CD14-positive monocyte (primary cell): ENCODE measurements around the gene FAXC. TPM values are rescaled to one million over a fixed set of nuclear protein-coding genes. Genes with fewer than 3 reads are reported as not detected.

Source experiments
- DNase-seq, 3 donors: peaks; one replicate each; pipeline ENCODE4 v3.0.0-alpha.2; 2011 to 2022
- H2AFZ ChIP-seq: 2 replicates; pipeline ENCODE4 v1.6.0; 2012; ENCODE audit warnings: mild to moderate bottlenecking, low read depth, low read length, inconsistent platforms; ENCODE audit not compliant: insufficient read depth, poor library complexity, severe bottlenecking
- H3K27ac ChIP-seq, 2 donors: 1 replicate in 1 of 2; 2 replicates in 1 of 2; pipeline ENCODE4 v1.5.1; 2012 to 2013; ENCODE audit warnings: low read length in 2 of 2, control low read depth in 1 of 2, inconsistent platforms in 1 of 2, low read depth in 1 of 2, mild to moderate bottlenecking in 1 of 2
- H3K27me3 ChIP-seq, 2 donors: one replicate each; pipeline versions ENCODE4 v1.6.0 to v1.6.1; 2011 to 2013; ENCODE audit warnings: low read length in 2 of 2; ENCODE audit not compliant: control insufficient read depth in 2 of 2, insufficient read depth in 2 of 2
- H3K36me3 ChIP-seq, 2 donors: replicated peaks in 1 of 2; 1 replicate in 1 of 2; 2 replicates in 1 of 2; pipeline versions ENCODE4 v1.5.1 to v1.6.1; 2012 to 2013; ENCODE audit warnings: low read length in 2 of 2, control low read depth in 1 of 2, inconsistent platforms in 1 of 2, mild to moderate bottlenecking in 1 of 2; ENCODE audit not compliant: insufficient read depth in 2 of 2, control insufficient read depth in 1 of 2
- H3K4me1 ChIP-seq, 2 donors: 1 replicate in 1 of 2; 2 replicates in 1 of 2; pipeline versions ENCODE4 v1.5.1 to v1.6.1; 2012 to 2013; ENCODE audit warnings: low read length in 2 of 2, control low read depth in 1 of 2, inconsistent platforms in 1 of 2, mild to moderate bottlenecking in 1 of 2, moderate library complexity in 1 of 2; ENCODE audit not compliant: insufficient read depth in 2 of 2, control insufficient read depth in 1 of 2
- H3K4me2 ChIP-seq: replicated peaks from 2 replicates; pipeline ENCODE3; 2012; ENCODE audit warnings: low read length, moderate library complexity, mild to moderate bottlenecking; ENCODE audit not compliant: poor library complexity, severe bottlenecking; ENCODE audit errors: extremely low read depth
- H3K4me3 ChIP-seq, 3 experiments: fragments of 200-600 bp in 1 of 3; sonication (generic) in 1 of 3; replicated peaks in 1 of 3; 1 replicate in 2 of 3; 2 replicates in 1 of 3; pipeline ENCODE4 v1.5.1; 2011 to 2013; ENCODE audit warnings: low read length in 3 of 3, mild to moderate bottlenecking in 3 of 3, control low read depth in 2 of 3, low read depth in 2 of 3, inconsistent platforms in 1 of 3, moderate library complexity in 1 of 3
- H3K79me2 ChIP-seq: 2 replicates; pipeline ENCODE4 v1.6.0; 2012; ENCODE audit warnings: mild to moderate bottlenecking, control low read depth, inconsistent platforms, low read length, moderate library complexity; ENCODE audit not compliant: insufficient read depth
- H3K9ac ChIP-seq: 2 replicates; pipeline ENCODE4 v1.6.0; 2017; ENCODE audit warnings: low read length, mild to moderate bottlenecking; ENCODE audit not compliant: insufficient read depth, poor library complexity, severe bottlenecking
- H3K9me3 ChIP-seq, 2 donors: replicated peaks in 1 of 2; 1 replicate in 1 of 2; 2 replicates in 1 of 2; pipeline versions ENCODE4 v1.5.1 to v1.6.1; 2012 to 2013; ENCODE audit warnings: low read length in 2 of 2, control low read depth in 1 of 2; ENCODE audit not compliant: control insufficient read depth in 1 of 2, insufficient read depth in 1 of 2
- H4K20me1 ChIP-seq: 2 replicates; pipeline ENCODE4 v1.6.0; 2012; ENCODE audit warnings: mild to moderate bottlenecking, low read length, control low read depth, moderate library complexity; ENCODE audit not compliant: insufficient read depth
- H3K27ac Mint-ChIP-seq, 7 donors: one replicate each; pipeline ENCODE4 v1.8.0; 2020; ENCODE audit warnings: mild to moderate bottlenecking in 7 of 7, mixed read lengths in 7 of 7, moderate library complexity in 6 of 7, inconsistent platforms in 2 of 7
- H3K27me3 Mint-ChIP-seq, 3 donors: one replicate each; pipeline ENCODE4 v1.8.0; 2021 to 2022; ENCODE audit warnings: low read depth in 3 of 3, mild to moderate bottlenecking in 3 of 3, mixed read lengths in 3 of 3, moderate library complexity in 3 of 3, inconsistent platforms in 1 of 3
- H3K36me3 Mint-ChIP-seq, 2 donors: one replicate each; pipeline ENCODE4 v1.8.0; 2020; ENCODE audit warnings: mixed read lengths in 2 of 2, inconsistent platforms in 1 of 2, mild to moderate bottlenecking in 1 of 2
- H3K4me1 Mint-ChIP-seq: one replicate; pipeline ENCODE4 v1.8.0; 2020; ENCODE audit warnings: mild to moderate bottlenecking, mixed read lengths
- H3K4me3 Mint-ChIP-seq, 2 donors: one replicate each; pipeline ENCODE4 v1.8.0; 2020; ENCODE audit warnings: mild to moderate bottlenecking in 2 of 2, mixed read lengths in 2 of 2, moderate library complexity in 1 of 2
- H3K9me3 Mint-ChIP-seq, 7 donors: one replicate each; pipeline ENCODE4 v1.8.0; 2020 to 2022; ENCODE audit warnings: mixed read lengths in 7 of 7, mild to moderate bottlenecking in 6 of 7, moderate library complexity in 6 of 7, inconsistent platforms in 2 of 7
- WGBS: methylation state at CpG from one replicate; pipeline ENCODE4 v1.1.5; 2013; ENCODE audit warnings: missing lambda C conversion rate; ENCODE audit not compliant: insufficient coverage; 5-methylcytosine and 5-hydroxymethylcytosine counted together
- intact Hi-C, 2 donors: fragments of 100-400 bp; cut with micrococcal nuclease; formaldehyde crosslinking; loops; one replicate each; pipeline versions ENCODE4 v1.15.0 to v1.15.1; 2023
- polyA plus RNA-seq, 3 donors: library from polyadenylated mRNA; depleted of rRNA in 1 of 3; unstranded in 2 of 3; stranded (reverse) in 1 of 3; fragments of 300-500 nt in 2 of 3; fragments of >200 nt in 1 of 3; fragmentation: Illumina TruSeq in 2 of 3; gene quantifications; 1 replicate in 2 of 3; 2 replicates in 1 of 3; pipeline ENCODE4 v1.2.3, GENCODE V29; 2012 to 2021
- TF ChIP-seq, protein P1 (sequence below): fragments of 200-600 bp; IDR thresholded peaks from one replicate; pipeline ENCODE4 v1.8.0; 2022; ENCODE audit warnings: antibody characterized with exemption, mild to moderate bottlenecking

Gene FAXC
- polyA plus RNA-seq, 3 donors, result not detected

- Histone ChIP-seq H3K4me3 (no peak overlapping the region), H3K27me3 (no peaks in the 10 kb centered on the region), H3K4me1 (no peaks in the 10 kb centered on the region), H4K20me1 (no peaks in the 10 kb centered on the region), H3K9ac (no peak overlapping the region), H3K9me3 (no peaks in the 10 kb centered on the region), H3K27ac (no peak overlapping the region), H3K79me2 (no peaks in the 10 kb centered on the region), H3K4me2 (no peak overlapping the region), H3K36me3 (no peaks in the 10 kb centered on the region), H2AFZ (no peak overlapping the region)
- DNase-seq, result no peak
- H3K27me3 Mint-ChIP-seq, result peaks cover 4 to 6% (median 5%) of the 10 kb centered on the region in 3 donors
- H3K4me1 Mint-ChIP-seq, result no peaks in the 10 kb centered on the region
- no peak overlapping the region for H3K27ac Mint-ChIP-seq
- TF ChIP-seq, protein P1, sequence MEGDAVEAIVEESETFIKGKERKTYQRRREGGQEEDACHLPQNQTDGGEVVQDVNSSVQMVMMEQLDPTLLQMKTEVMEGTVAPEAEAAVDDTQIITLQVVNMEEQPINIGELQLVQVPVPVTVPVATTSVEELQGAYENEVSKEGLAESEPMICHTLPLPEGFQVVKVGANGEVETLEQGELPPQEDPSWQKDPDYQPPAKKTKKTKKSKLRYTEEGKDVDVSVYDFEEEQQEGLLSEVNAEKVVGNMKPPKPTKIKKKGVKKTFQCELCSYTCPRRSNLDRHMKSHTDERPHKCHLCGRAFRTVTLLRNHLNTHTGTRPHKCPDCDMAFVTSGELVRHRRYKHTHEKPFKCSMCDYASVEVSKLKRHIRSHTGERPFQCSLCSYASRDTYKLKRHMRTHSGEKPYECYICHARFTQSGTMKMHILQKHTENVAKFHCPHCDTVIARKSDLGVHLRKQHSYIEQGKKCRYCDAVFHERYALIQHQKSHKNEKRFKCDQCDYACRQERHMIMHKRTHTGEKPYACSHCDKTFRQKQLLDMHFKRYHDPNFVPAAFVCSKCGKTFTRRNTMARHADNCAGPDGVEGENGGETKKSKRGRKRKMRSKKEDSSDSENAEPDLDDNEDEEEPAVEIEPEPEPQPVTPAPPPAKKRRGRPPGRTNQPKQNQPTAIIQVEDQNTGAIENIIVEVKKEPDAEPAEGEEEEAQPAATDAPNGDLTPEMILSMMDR, result no peak
- no peak overlapping the region for H3K4me3 Mint-ChIP-seq
- 100% methylated on average over 2 of the region's 3 CpGs for WGBS
- H3K36me3 Mint-ChIP-seq, result no peaks in the 10 kb centered on the region
- intact Hi-C loops, result no loop called here
- H3K9me3 Mint-ChIP-seq, result peaks cover 0 to 3% (median 0%) of the 10 kb centered on the region in 7 donors
Measured at GRCh38 chr6:99295276-99295675, 54.2 kb downstream of the FAXC start.

- H3K9me3 Mint-ChIP-seq, result peaks cover 0 to 3% (median 0%) of the 10 kb centered on the region in 7 donors
- no peaks in the 10 kb centered on the region for H3K36me3 Mint-ChIP-seq
- Histone ChIP-seq H2AFZ (no peak overlapping the region), H3K36me3 (no peaks in the 10 kb centered on the region), H3K27me3 (no peaks in the 10 kb centered on the region), H3K9me3 (no peaks in the 10 kb centered on the region), H3K27ac (no peak overlapping the region), H3K4me1 (no peaks in the 10 kb centered on the region), H4K20me1 (no peaks in the 10 kb centered on the region), H3K9ac (no peak overlapping the region), H3K79me2 (no peaks in the 10 kb centered on the region), H3K4me2 (no peak overlapping the region), H3K4me3 (no peak overlapping the region)
- TF ChIP-seq, protein P1, result no peak
- H3K27ac Mint-ChIP-seq, result no peak overlapping the region
- no peak overlapping the region for H3K4me3 Mint-ChIP-seq
- no peaks in the 10 kb centered on the region for H3K4me1 Mint-ChIP-seq
- WGBS, result 93% methylated on average over 3 of the region's 6 CpGs
- intact Hi-C loops, result no loop called here
- DNase-seq, result no peak
- peaks cover 4 to 6% (median 5%) of the 10 kb centered on the region in 3 donors for H3K27me3 Mint-ChIP-seq
Measured at GRCh38 chr6:99294786-99295185, 54.7 kb downstream of the FAXC start.
